Memory B cell (primary cell): ENCODE data around the gene PUSL1.

ENCODE experiments used
- ATAC-seq: fragments of 150-1000 bp; cut with Tn5 transposase; 2 replicates; pipeline ENCODE4 v1.10.0; 2021; ENCODE audit warnings: low read depth, mild to moderate bottlenecking, moderate library complexity
- DNase-seq, 2 donors: peaks; one replicate each; pipeline ENCODE4 v3.0.0; 2022; ENCODE audit warnings: low spot score in 2 of 2
- H3K27ac Mint-ChIP-seq: one replicate; pipeline ENCODE4 v1.8.0; 2022; ENCODE audit warnings: mild to moderate bottlenecking, moderate library complexity, mixed read lengths
- H3K27me3 Mint-ChIP-seq: one replicate; pipeline ENCODE4 v1.8.0; 2022; ENCODE audit warnings: mixed read lengths
- H3K36me3 Mint-ChIP-seq: one replicate; pipeline ENCODE4 v1.8.0; 2022; ENCODE audit warnings: mild to moderate bottlenecking, mixed read lengths
- H3K4me1 Mint-ChIP-seq: one replicate; pipeline ENCODE4 v1.8.0; 2022; ENCODE audit warnings: mixed read lengths
- H3K4me3 Mint-ChIP-seq: one replicate; pipeline ENCODE4 v1.8.0; 2022; ENCODE audit warnings: mild to moderate bottlenecking, moderate library complexity, mixed read lengths
- H3K9me3 Mint-ChIP-seq: one replicate; pipeline ENCODE4 v1.8.0; 2022; ENCODE audit warnings: mixed read lengths

Gene PUSL1

DNA sequence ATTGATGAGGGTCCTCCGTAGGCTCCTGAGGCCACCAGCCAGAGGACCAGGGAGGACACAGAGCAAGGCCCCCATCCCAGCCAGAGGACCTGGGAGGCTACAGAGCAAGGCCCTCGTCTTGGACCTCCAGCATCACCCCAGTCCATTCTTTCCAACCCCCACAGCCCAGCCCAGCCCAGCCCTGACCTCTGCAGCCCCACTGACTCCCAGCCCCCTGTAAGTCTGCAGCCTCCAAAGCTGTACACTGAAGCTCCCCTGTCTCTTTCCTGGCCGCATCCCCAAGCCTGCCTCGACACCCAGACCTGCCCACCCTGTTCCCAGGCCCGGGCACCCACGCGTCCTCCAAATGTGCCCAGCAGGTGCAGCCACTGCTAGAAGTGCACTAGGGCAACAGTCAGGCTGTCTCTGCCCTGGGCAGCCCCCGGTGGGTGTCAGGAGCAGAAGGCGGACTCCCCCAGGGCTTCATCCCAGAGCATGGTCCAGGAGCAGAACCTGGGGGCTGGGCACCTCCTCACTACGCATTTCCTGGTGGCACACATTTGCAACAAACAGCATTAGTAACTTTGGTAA, 38.7 kb downstream of the PUSL1 start:
- ATAC-seq (no peak), DNase-seq (no peak)
- H3K4me1 Mint-ChIP-seq, result peaks cover 12% of the 10 kb centered on the region
- peak overlapping the region; percentile 34 for H3K4me3 Mint-ChIP-seq
- no peak overlapping the region for H3K27ac Mint-ChIP-seq
- peaks cover 2% of the 10 kb centered on the region for H3K36me3 Mint-ChIP-seq
- peaks cover 1% of the 10 kb centered on the region for H3K27me3 Mint-ChIP-seq
- no peaks in the 10 kb centered on the region for H3K9me3 Mint-ChIP-seq

DNA sequence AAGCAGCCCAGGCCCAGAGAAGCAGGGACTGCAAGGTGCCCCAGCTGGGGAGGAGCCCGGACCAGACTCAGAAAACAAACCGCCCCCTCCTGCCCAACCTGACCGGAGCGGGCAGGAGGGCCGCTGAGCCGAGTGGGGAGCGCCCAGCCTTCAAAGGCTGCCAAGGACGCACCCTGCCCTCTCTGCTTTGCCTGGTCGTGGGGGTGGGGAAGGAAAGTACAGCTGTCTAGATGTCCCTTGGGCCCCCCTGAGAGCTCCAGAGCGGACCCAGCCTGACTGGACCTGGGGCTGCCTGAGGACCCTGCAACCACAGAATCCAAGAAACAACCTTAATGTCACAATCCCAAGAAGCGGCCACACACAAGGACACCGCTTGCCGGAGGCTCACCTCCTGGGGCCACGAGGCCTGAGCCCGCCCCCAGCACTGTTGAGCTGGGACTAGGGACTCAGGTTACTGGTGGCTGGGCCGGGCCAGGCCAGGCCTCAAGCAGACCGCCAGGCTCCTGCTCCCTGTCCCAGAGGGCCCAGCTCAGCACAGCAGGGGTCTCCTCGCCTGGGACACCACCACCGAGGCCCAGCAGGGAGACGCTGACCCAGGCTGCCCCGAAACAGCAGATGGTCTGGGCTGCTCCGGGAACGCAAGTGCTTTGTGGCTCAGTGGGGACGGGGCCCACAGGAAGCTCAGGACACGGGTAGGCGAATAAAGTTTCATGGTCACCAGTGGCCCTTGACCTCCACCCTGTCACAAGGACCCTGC, 39.4 kb downstream of the PUSL1 start:
- H3K4me1 Mint-ChIP-seq, result peaks cover 19% of the 10 kb centered on the region
- H3K27ac Mint-ChIP-seq, result no peak overlapping the region
- no peaks in the 10 kb centered on the region for H3K9me3 Mint-ChIP-seq
- H3K36me3 Mint-ChIP-seq, result peaks cover 3% of the 10 kb centered on the region
- peaks cover 7% of the 10 kb centered on the region for H3K27me3 Mint-ChIP-seq
- peak overlapping the region; percentile 84 for H3K4me3 Mint-ChIP-seq
- DNase-seq (no peak), ATAC-seq (no peak)

DNA sequence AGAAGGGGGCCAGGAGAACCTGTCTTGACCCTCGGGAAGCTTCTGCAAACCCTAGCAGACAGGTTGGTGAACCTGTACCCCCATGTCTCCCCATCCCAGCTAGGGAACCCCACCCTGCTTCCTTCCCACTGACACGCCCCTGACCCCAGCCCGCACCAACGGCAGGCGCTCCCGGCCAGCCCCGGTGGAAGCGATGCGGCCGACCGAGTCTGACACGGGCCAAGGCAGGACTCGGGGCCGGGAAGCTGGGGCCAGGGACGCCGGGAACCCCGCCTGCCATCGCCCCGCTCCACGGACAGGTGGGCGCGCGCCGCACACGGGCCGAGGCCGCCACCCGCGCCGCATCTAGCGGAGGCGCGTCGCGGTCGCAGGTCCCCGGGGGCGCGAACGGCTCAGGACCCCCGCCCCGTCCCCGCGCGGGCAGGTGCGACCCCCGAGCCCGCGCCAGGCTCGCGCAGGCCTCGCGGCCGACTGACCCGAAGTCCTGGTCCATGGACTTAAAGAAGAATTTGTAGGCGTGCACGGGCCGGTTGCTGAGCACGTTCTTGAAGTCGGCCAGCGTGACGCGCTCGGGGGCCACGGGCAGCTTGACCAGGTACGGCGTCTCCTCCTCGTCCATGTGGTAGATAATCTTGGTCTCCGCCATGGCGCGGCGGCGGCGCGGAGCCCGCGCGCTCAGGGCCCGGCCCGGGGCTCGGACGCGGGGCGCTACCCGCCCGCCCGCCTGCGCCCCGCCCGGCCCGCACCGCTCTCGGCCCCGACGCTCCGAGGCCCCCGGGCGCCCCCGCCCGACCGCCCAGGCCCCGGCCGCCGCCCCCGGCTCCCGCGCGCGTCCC, 40.2 kb downstream of the PUSL1 start:
- DNase-seq, result no peak
- Mint-ChIP-seq H3K27ac (no peak overlapping the region), H3K4me1 (peaks cover 21% of the 10 kb centered on the region), H3K4me3 (peak overlapping the region; percentile 84), H3K36me3 (peaks cover 2% of the 10 kb centered on the region), H3K9me3 (no peaks in the 10 kb centered on the region), H3K27me3 (peaks cover 8% of the 10 kb centered on the region)
- ATAC-seq, result peak; percentile 42

DNA sequence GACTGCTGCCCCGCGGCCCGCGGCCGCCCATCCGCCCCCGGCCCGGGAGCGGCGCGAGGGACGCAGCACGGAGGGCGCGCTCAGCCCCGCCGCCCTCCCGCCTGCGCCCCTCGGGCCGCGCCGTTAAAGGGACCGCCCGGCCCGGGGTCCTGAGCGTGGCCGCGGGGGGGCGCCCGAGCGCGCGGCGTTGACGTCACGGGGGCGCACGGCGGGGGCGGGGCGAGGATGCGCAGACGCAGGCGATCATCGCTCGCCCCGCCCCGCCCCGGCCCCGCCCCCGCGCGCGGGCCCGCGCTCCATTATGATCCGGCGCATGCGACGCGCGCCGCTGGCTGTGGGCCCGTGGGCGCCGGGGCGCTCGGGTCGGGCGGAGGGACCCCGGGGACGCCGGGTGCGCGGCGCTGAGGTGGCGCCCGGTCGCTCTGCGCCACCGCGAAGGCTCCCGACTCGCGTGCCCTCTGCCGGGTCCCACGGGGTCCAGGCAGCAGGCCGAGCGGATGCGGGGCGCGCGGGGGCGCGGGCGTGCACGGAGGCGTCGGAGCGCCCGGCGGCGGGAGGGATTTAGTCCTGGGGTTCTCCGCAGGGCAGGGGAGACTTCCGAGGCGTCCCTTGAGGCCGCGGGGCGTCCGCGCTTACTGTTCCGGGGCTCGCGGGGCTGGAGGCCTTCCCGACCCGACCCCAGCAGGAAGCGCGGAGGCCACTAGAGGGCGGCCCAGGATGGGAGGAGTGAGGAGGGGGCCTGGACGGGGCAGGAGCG, 41.0 kb downstream of the PUSL1 start, which contains the start of gene DVL1:
DVL1 (minus strand) TSS at position 163 of the 757 bp plus-strand sequence. CDS start 353 bp downstream, outside the sequence.
- H3K27ac Mint-ChIP-seq, result no peak within 1 kb of the TSS

DNA sequence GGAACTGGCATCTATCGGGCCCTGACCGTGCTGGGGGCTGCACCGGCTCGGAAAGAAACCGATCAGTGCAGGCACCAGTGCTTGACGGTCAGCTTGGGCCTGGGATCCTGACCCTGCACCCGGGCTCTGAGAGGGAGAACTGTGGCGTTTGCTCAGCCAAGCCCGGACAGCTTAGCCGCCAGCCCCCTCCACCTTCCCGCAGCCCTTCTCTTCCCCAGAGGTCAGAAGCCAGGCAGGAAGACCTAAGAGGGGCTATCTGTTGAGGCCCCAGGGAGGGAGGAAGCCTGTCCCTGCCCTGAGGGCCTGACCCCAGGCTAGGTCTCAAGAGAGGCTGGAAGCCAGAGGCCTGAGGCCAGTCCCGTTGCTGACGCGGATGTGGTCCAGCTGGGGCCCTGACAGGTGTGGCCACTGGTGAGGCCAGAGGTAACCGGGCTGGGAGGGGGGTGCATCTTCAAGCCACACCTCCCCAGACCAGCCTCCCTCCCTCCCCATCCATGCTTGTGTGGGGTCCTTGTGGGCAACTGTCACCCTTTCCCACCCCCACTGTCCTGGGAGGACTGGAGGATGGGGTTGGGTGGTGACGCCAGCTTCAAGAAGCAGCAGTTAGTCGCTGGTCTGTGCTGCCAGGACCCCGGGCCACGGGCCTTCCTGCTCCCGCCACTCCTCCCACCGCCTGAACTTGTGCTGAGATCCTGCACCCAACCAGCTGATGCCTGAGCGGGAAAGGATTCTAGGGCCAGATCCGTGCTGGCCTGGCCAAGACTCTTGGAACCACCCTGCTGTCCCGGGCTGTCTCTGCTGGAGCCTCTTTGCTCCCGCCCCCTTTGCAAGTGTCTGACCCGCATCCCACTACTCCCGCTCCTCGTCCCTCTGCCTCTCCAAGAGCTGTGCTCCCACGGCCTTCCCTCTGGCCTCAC, 43.4 kb downstream of the PUSL1 start:
- no peak for ATAC-seq
- peak overlapping the region; percentile 23 for H3K27ac Mint-ChIP-seq
- peak overlapping the region; percentile 55 for H3K4me3 Mint-ChIP-seq
- peaks cover 22% of the 10 kb centered on the region for H3K4me1 Mint-ChIP-seq
- DNase-seq, result no peak
- no peaks in the 10 kb centered on the region for H3K9me3 Mint-ChIP-seq
- peaks cover 2% of the 10 kb centered on the region for H3K36me3 Mint-ChIP-seq
- H3K27me3 Mint-ChIP-seq, result peaks cover 9% of the 10 kb centered on the region

More for the DNA sequence above, 41.0 kb downstream of the PUSL1 start, which contains the start of gene DVL1:
- peaks cover 8% of the 10 kb centered on the region for H3K27me3 Mint-ChIP-seq
- peaks cover 23% of the 10 kb centered on the region for H3K4me1 Mint-ChIP-seq
- peaks cover 2% of the 10 kb centered on the region for H3K36me3 Mint-ChIP-seq
- H3K4me3 Mint-ChIP-seq, result peak within 1 kb of the TSS; percentile 84
- DNase-seq (peak; percentile 73 to 82), ATAC-seq (peak; percentile 79)
- H3K9me3 Mint-ChIP-seq, result no peaks in the 10 kb centered on the region

DNA sequence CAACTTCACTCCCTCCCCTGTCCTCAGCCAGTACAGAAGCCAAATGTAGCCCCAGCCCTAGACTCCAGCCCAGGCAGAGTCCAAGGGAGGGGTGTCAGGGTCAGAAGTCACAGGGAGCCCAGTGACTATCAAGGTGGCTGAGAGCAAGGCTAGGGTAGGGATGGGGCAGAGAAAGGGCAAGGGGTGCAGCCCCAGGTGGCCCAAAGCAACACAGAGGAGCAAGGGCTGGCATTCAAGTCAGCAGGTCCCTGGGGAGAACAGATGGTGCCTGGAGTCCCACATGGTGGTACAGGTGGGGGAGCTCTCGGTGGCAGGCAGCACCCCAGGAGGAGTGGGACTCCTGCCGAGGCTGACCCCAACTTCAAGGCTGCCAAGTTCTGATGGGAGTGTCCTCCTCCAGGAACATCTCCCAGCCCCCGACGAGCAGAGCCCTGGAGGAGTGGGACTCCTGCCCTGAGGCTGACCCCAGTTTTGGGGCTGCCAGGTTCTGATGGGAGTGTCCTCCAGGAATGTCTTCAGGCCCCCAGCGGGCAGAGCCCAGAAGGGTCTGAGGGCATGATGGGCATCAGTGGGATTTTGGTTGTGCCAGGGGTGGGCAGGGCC, 44.5 kb downstream of the PUSL1 start:
- DNase-seq (no peak), ATAC-seq (peak; percentile 18)
- Mint-ChIP-seq H3K4me3 (peak overlapping the region; percentile 55), H3K9me3 (no peaks in the 10 kb centered on the region), H3K27ac (no peak overlapping the region), H3K27me3 (peaks cover 14% of the 10 kb centered on the region), H3K4me1 (peaks cover 15% of the 10 kb centered on the region), H3K36me3 (peaks cover 2% of the 10 kb centered on the region)

DNA sequence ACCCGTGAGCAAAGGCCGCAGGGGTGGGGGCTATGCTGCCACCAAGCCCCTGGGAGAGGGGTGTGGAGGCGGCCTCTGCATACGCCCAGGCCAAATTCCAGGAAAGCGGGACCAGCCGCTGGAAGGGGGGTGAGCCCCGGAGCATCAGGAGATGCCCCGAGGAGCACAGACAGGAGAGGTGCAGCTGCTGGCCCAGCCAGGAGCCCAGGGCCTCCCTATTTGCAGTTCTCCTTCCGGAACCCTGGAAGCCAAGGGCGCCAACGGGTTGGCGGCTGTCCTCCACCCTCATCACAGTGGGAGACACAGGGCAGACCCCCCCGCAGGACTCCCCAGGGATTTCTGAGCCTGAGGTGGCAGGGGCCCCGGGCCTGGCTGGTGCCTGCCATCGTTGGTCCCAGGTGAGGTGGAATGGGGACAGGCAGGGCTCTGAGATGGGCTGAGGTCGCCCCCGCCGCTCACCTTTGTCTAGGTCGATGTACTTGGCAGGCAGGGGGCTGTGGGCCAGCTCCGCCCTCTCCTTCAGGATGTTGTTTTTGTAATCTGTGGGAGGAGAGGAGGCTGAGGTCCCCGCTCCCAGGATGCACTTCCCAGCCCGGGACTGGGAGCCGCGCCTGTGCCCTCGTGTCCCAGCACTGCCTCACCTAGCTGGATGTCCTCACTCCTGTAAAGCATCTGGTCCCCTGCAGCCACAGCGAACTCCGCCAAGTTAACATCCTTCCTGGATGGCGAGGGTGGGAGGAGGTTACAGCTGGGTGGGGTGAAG, 45.2 kb downstream of the PUSL1 start:
- Mint-ChIP-seq H3K27ac (no peak overlapping the region), H3K27me3 (peaks cover 14% of the 10 kb centered on the region), H3K36me3 (peaks cover 2% of the 10 kb centered on the region), H3K4me1 (peaks cover 15% of the 10 kb centered on the region), H3K4me3 (no peak overlapping the region), H3K9me3 (no peaks in the 10 kb centered on the region)
- ATAC-seq (no peak), DNase-seq (peak in 1 of 2 donors; percentile 41)

DNA sequence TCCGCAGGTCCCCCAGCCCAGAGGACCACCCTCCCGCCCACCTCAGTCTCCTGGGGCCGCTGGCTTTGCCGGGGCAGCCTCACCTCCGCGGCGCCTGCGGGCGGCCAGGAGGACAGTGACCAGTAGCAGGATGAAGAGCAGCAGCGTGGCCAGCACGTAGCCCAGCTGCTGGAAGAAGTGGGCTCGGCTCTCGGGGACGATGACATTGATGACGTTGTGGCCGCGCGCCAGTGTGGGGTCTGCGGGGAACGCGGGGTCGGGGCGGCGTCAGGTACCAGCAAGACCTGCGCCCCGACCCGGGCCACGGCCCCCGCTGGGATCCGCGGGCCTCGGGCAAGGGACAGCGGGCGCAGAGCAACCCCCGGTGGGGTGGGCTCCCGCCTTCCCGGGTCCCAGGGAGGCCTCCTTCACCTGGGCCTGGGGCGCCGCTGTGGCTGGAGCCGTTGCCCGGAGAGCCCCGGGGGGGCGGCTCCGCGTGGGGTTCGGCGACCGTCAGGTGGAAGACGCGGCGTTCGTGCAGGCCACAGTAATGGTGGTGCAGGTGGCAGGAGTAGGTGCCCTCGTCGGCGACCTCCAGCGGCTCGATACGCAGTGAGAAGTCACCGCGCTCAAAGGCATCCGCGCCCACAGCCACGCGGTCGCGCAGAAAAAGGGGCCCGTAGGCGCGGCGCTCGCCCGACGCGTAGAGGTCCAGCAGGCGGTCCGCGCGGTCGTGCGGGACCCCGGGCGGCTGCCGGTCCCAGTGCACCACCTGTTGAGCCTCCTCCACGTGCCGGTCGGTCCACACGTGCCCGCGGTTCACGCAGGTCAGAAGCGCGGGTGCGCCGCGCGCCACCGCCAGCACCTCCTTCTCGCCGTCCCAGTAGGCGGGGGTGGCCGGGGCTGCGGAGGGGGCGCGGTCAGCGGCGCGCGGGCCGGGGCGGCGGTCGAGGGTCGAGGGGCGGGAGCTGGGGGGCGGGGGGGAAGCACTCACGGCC, 46.2 kb downstream of the PUSL1 start:
- H3K9me3 Mint-ChIP-seq, result no peaks in the 10 kb centered on the region
- H3K27ac Mint-ChIP-seq, result no peak overlapping the region
- peaks cover 14% of the 10 kb centered on the region for H3K27me3 Mint-ChIP-seq
- H3K36me3 Mint-ChIP-seq, result peaks cover 2% of the 10 kb centered on the region
- H3K4me3 Mint-ChIP-seq, result peak overlapping the region; percentile 55
- ATAC-seq (peak; percentile 22), DNase-seq (peak in 1 of 2 donors; percentile 30)
- peaks cover 19% of the 10 kb centered on the region for H3K4me1 Mint-ChIP-seq

DNA sequence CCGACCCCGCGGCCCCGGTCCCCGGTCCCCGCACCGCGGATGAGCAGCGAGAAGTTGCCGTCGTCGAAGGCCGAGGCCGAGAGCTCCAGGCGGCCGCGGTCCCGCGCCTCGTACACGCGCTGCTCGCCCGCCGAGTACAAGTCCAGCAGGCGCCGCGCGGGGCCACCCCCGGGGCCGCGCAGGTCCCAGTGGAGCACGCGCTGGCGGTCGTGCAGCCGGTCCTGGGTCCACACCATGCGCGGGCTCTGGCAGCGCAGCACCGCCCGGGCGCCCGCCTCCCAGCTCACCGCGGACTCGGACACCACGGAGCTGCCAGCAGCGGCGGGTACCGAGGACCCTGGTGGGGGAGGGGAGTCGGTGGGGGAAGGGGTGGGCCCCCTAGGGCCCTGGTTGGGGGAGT, 47.0 kb downstream of the PUSL1 start:
- Mint-ChIP-seq H3K4me3 (no peak overlapping the region), H3K9me3 (no peaks in the 10 kb centered on the region), H3K27me3 (peaks cover 15% of the 10 kb centered on the region), H3K27ac (no peak overlapping the region), H3K36me3 (peaks cover 2% of the 10 kb centered on the region), H3K4me1 (peaks cover 19% of the 10 kb centered on the region)
- ATAC-seq (no peak), DNase-seq (no peak)

DNA sequence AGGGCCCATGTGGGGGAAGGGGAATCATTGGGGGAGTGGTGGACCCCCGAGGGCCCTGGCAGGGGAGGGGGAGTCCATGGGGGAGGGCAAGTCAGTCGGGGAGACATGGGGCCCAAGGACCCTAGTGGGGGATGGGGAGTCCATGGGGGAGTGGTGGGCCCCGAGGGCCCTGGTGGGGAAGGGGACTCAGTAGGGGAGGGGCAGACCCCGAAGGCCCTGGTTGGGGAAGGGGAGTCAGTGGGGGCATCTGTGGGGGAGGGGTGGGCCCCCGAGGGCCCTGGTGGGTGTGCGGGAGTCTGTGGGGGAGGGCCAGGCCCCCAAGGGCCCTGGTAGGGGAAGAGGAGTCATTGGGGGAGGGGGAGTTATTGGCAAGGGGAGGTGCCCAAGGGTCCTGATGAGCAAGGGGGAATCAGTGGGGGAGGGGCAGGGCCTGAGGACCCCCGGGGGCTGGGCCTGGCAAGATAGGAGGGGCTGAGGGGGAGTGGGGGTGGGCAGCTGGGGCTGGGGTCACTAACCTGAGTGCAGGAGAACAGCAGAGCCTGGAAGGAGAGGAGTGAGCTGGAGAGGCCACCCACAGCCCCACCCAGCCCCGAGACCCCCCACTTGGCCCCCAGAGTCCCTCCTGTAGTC, 47.9 kb downstream of the PUSL1 start:
- peaks cover 2% of the 10 kb centered on the region for H3K36me3 Mint-ChIP-seq
- no peak overlapping the region for H3K27ac Mint-ChIP-seq
- H3K27me3 Mint-ChIP-seq, result peaks cover 20% of the 10 kb centered on the region
- H3K4me3 Mint-ChIP-seq, result no peak overlapping the region
- DNase-seq, result peak in 1 of 2 donors; percentile 11
- no peak for ATAC-seq
- H3K4me1 Mint-ChIP-seq, result peaks cover 24% of the 10 kb centered on the region
- no peaks in the 10 kb centered on the region for H3K9me3 Mint-ChIP-seq
